HEK293 (cell line): ENCODE data around the gene TM4SF1.
"Not testable (repeated sequence)": the region's sequence is repeated elsewhere in the genome, so short reads cannot be mapped to it uniquely, and the experiment has no call there.

Source experiments
- CTCF ChIA-PET: fragments of 350-600 bp; formaldehyde crosslinking; extraction: SDS; loops from one replicate; lab custom pipeline; 2021; ENCODE audit warnings: antibody characterized with exemption; lab: Yijun Ruan, JAX
- POLR2A ChIA-PET: fragments of 300-600 bp; formaldehyde crosslinking; extraction: SDS; loops from one replicate; lab custom pipeline; 2020; ENCODE audit warnings: antibody characterized with exemption, inconsistent platforms; lab: Yijun Ruan, JAX
- H3K27ac ChIP-seq: fragments of 200-500 bp; sonication (Bioruptor generic); 2 replicates; pipeline ENCODE4 v1.5.1; 2014; ENCODE audit warnings: low read depth, low read length, control low read depth, inconsistent platforms; ENCODE audit errors: extremely low read depth
- H3K36me3 ChIP-seq, 2 experiments: fragments of 200-500 bp in 1 of 2; sonication (Bioruptor generic) in 1 of 2; 1 replicate in 1 of 2; 2 replicates in 1 of 2; pipeline ENCODE4 v1.5.1; 2014 to 2017; ENCODE audit warnings: inconsistent platforms in 2 of 2, low read length in 2 of 2; ENCODE audit not compliant: control insufficient read depth in 2 of 2, insufficient read depth in 1 of 2
- H3K4me1 ChIP-seq: fragments of 200-500 bp; sonication (Bioruptor generic); 2 replicates; pipeline ENCODE4 v1.5.1; 2014; ENCODE audit warnings: mild to moderate bottlenecking, low read length, inconsistent platforms; ENCODE audit not compliant: control insufficient read depth, insufficient read depth
- H3K4me3 ChIP-seq: 2 replicates; pipeline ENCODE4 v1.5.1; 2011; ENCODE audit warnings: low read depth, mild to moderate bottlenecking, control low read depth, low read length, moderate library complexity
- H3K9me3 ChIP-seq: fragments of 200-500 bp; sonication (Bioruptor generic); 2 replicates; pipeline ENCODE4 v1.5.1; 2014; ENCODE audit warnings: low read depth, low read length, inconsistent platforms; ENCODE audit not compliant: control insufficient read depth, insufficient read depth
- BCL11A ChIP-seq: fragments of 450-650 bp; formaldehyde crosslinking; IDR thresholded peaks from 2 replicates; pipeline ENCODE4 v1.5.1; 2016; ENCODE audit warnings: low read depth, missing biosample characterization, missing genetic modification characterization
- BCL11B ChIP-seq: fragments of 450-650 bp; formaldehyde crosslinking; IDR thresholded peaks from 2 replicates; pipeline ENCODE4 v1.5.1; 2016; ENCODE audit warnings: low read depth, missing biosample characterization, missing genetic modification characterization
- GLI2 ChIP-seq: fragments of 450-650 bp; formaldehyde crosslinking; IDR thresholded peaks from 2 replicates; pipeline ENCODE4; 2017; ENCODE audit warnings: missing biosample characterization, missing genetic modification characterization, low read depth, borderline replicate concordance
- GLI4 ChIP-seq: fragments of 450-650 bp; formaldehyde crosslinking; IDR thresholded peaks from 2 replicates; pipeline ENCODE4 v1.5.1; 2016; ENCODE audit warnings: missing biosample characterization, missing genetic modification characterization
- KLF1 ChIP-seq: fragments of 450-650 bp; formaldehyde crosslinking; IDR thresholded peaks from 2 replicates; pipeline ENCODE4 v1.5.1; 2016; ENCODE audit warnings: missing biosample characterization, missing genetic modification characterization
- RBAK ChIP-seq: fragments of 450-650 bp; formaldehyde crosslinking; IDR thresholded peaks from 2 replicates; pipeline ENCODE4 v1.5.1; 2016; ENCODE audit warnings: missing biosample characterization, missing genetic modification characterization
- ZBTB1 ChIP-seq: fragments of 450-650 bp; formaldehyde crosslinking; IDR thresholded peaks from 2 replicates; pipeline ENCODE4 v1.5.1; 2016; ENCODE audit warnings: missing biosample characterization, missing genetic modification characterization
- ZFP41 ChIP-seq: fragments of 450-650 bp; formaldehyde crosslinking; IDR thresholded peaks from 2 replicates; pipeline ENCODE4 v1.5.1; 2016; ENCODE audit warnings: missing biosample characterization, missing genetic modification characterization, borderline replicate concordance
- ZNF239 ChIP-seq: fragments of 450-650 bp; formaldehyde crosslinking; IDR thresholded peaks from 2 replicates; pipeline ENCODE4 v1.5.1; 2016; ENCODE audit warnings: missing biosample characterization, missing genetic modification characterization
- ZNF335 ChIP-seq: fragments of 450-650 bp; formaldehyde crosslinking; conservative IDR thresholded peaks from 2 replicates; pipeline ENCODE4 v1.5.1; 2016; ENCODE audit warnings: missing biosample characterization, missing genetic modification characterization
- ZNF426 ChIP-seq: fragments of 450-650 bp; formaldehyde crosslinking; IDR thresholded peaks from 2 replicates; pipeline ENCODE4 v1.5.1; 2017; ENCODE audit warnings: missing biosample characterization, missing genetic modification characterization, mild to moderate bottlenecking, inconsistent platforms, moderate library complexity
- ZNF548 ChIP-seq: fragments of 450-650 bp; formaldehyde crosslinking; IDR thresholded peaks from 2 replicates; pipeline ENCODE4 v1.5.1; 2016; ENCODE audit warnings: missing biosample characterization, missing genetic modification characterization
- ZNF660 ChIP-seq: fragments of 450-650 bp; IDR thresholded peaks from 2 replicates; pipeline ENCODE4 v1.5.1; 2018; ENCODE audit warnings: missing biosample characterization, mild to moderate bottlenecking, missing genetic modification characterization
- ZNF776 ChIP-seq: fragments of 450-650 bp; formaldehyde crosslinking; IDR thresholded peaks from 2 replicates; pipeline ENCODE4 v1.5.0; 2017; ENCODE audit warnings: missing biosample characterization, missing genetic modification characterization, borderline replicate concordance
- ZNF837 ChIP-seq: fragments of 450-650 bp; formaldehyde crosslinking; IDR thresholded peaks from 2 replicates; pipeline ENCODE4 v1.5.1; 2016; ENCODE audit warnings: missing biosample characterization, missing genetic modification characterization
- TF ChIP-seq, protein P1 (sequence below): fragments of 450-650 bp; formaldehyde crosslinking; conservative IDR thresholded peaks from 2 replicates; pipeline ENCODE4 v1.5.1; 2016; ENCODE audit warnings: low read depth, missing biosample characterization, missing genetic modification characterization
- TF ChIP-seq, protein P2 (sequence below): fragments of 450-650 bp; formaldehyde crosslinking; IDR thresholded peaks from 2 replicates; pipeline ENCODE4 v1.5.1; 2017; ENCODE audit warnings: missing biosample characterization, missing genetic modification characterization
- TF ChIP-seq, protein P3 (sequence below): fragments of 450-650 bp; formaldehyde crosslinking; IDR thresholded peaks from 2 replicates; pipeline ENCODE4 v1.5.0; 2017; ENCODE audit warnings: missing biosample characterization, missing genetic modification characterization, borderline replicate concordance
- TF ChIP-seq, protein P4 (sequence below): fragments of 450-650 bp; IDR thresholded peaks from 2 replicates; pipeline ENCODE4 v1.5.1; 2018; ENCODE audit warnings: missing biosample characterization, mild to moderate bottlenecking, missing genetic modification characterization
- TF ChIP-seq, protein P5 (sequence below): fragments of 450-650 bp; formaldehyde crosslinking; IDR thresholded peaks from 2 replicates; pipeline ENCODE4 v1.5.1; 2016; ENCODE audit warnings: missing biosample characterization, missing genetic modification characterization

TM4SF1 gene

DNA sequence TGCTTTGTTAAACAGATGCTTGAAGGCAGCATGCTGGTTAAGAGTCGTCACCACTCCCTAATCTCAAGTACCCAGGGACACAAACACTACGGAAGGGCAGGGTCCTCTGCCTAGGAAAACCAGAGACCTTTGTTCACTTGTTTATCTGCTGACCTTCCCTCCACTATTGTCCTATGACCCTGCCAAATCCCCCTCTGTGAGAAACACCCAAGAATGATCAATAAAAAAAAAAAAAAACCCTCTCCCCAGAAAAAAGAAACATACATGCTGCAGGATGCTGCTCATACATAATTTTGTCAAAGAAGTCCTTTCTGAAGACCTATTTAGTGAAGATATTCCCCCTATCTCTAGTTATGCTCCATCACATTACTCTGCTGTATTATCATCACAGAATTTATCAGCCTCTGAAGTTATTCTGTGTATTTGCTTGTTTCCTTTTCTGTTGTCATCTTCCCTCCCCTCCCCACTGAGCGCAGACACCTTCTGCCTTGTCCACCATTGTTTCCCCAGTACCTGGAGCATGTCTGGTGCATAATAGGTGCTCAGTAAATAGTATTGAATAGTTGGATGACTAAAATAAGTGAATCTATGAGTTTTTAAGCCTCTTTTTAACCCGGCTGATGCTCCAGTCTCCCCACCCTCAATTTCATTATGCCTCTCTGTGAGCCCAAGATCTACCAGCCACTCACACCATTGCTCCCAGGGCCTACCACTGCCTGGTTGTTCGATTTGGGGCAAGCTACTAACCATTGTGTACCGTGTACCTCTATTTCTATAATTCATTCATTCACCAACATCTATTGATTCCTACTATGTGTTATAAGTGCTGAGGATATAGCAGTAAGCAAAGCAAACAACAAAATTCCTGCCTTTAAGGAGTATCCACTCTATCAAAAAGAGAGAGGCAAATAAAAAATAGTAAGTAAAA lies 4.0 kb upstream of the TM4SF1 start:
- H3K4me1 ChIP-seq: no peaks in the 10 kb centered on the region
- H3K4me3 ChIP-seq: no peak overlapping the region
- ChIA-PET POLR2A (no interaction called here), CTCF (no interaction called here)
- H3K9me3 ChIP-seq: no peaks in the 10 kb centered on the region
- H3K27ac ChIP-seq: no peak overlapping the region
- TF ChIP-seq GLI4 (tag by site-specific recombination) (no peak), BCL11B (tag by site-specific recombination) (no peak), BCL11A (no peak), ZNF335 (tag by site-specific recombination) (no peak), ZNF239 (no peak), RBAK (no peak), ZFP41 (no peak), GLI2 (no peak), ZNF837 (tag by site-specific recombination) (no peak), ZNF426 (no peak), KLF1 (tag by site-specific recombination) (no peak), ZNF660 (tag by site-specific recombination) (no peak), ZNF776 (tag by site-specific recombination) (no peak), ZBTB1 (no peak), ZNF548 (tag by site-specific recombination) (no peak)
- TF ChIP-seq, protein P1, sequence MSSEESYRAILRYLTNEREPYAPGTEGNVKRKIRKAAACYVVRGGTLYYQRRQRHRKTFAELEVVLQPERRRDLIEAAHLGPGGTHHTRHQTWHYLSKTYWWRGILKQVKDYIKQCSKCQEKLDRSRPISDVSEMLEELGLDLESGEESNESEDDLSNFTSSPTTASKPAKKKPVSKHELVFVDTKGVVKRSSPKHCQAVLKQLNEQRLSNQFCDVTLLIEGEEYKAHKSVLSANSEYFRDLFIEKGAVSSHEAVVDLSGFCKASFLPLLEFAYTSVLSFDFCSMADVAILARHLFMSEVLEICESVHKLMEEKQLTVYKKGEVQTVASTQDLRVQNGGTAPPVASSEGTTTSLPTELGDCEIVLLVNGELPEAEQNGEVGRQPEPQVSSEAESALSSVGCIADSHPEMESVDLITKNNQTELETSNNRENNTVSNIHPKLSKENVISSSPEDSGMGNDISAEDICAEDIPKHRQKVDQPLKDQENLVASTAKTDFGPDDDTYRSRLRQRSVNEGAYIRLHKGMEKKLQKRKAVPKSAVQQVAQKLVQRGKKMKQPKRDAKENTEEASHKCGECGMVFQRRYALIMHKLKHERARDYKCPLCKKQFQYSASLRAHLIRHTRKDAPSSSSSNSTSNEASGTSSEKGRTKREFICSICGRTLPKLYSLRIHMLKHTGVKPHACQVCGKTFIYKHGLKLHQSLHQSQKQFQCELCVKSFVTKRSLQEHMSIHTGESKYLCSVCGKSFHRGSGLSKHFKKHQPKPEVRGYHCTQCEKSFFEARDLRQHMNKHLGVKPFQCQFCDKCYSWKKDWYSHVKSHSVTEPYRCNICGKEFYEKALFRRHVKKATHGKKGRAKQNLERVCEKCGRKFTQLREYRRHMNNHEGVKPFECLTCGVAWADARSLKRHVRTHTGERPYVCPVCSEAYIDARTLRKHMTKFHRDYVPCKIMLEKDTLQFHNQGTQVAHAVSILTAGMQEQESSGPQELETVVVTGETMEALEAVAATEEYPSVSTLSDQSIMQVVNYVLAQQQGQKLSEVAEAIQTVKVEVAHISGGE (tag by site-specific recombination): no peak
- TF ChIP-seq, protein P2, sequence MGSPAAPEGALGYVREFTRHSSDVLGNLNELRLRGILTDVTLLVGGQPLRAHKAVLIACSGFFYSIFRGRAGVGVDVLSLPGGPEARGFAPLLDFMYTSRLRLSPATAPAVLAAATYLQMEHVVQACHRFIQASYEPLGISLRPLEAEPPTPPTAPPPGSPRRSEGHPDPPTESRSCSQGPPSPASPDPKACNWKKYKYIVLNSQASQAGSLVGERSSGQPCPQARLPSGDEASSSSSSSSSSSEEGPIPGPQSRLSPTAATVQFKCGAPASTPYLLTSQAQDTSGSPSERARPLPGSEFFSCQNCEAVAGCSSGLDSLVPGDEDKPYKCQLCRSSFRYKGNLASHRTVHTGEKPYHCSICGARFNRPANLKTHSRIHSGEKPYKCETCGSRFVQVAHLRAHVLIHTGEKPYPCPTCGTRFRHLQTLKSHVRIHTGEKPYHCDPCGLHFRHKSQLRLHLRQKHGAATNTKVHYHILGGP (tag by site-specific recombination): no peak
- TF ChIP-seq, protein P3, sequence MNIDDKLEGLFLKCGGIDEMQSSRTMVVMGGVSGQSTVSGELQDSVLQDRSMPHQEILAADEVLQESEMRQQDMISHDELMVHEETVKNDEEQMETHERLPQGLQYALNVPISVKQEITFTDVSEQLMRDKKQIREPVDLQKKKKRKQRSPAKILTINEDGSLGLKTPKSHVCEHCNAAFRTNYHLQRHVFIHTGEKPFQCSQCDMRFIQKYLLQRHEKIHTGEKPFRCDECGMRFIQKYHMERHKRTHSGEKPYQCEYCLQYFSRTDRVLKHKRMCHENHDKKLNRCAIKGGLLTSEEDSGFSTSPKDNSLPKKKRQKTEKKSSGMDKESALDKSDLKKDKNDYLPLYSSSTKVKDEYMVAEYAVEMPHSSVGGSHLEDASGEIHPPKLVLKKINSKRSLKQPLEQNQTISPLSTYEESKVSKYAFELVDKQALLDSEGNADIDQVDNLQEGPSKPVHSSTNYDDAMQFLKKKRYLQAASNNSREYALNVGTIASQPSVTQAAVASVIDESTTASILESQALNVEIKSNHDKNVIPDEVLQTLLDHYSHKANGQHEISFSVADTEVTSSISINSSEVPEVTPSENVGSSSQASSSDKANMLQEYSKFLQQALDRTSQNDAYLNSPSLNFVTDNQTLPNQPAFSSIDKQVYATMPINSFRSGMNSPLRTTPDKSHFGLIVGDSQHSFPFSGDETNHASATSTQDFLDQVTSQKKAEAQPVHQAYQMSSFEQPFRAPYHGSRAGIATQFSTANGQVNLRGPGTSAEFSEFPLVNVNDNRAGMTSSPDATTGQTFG (tag by site-specific recombination): no peak
- TF ChIP-seq, protein P4, sequence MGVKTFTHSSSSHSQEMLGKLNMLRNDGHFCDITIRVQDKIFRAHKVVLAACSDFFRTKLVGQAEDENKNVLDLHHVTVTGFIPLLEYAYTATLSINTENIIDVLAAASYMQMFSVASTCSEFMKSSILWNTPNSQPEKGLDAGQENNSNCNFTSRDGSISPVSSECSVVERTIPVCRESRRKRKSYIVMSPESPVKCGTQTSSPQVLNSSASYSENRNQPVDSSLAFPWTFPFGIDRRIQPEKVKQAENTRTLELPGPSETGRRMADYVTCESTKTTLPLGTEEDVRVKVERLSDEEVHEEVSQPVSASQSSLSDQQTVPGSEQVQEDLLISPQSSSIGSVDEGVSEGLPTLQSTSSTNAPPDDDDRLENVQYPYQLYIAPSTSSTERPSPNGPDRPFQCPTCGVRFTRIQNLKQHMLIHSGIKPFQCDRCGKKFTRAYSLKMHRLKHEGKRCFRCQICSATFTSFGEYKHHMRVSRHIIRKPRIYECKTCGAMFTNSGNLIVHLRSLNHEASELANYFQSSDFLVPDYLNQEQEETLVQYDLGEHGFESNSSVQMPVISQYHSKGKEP (tag by site-specific recombination): no peak
- TF ChIP-seq, protein P5, sequence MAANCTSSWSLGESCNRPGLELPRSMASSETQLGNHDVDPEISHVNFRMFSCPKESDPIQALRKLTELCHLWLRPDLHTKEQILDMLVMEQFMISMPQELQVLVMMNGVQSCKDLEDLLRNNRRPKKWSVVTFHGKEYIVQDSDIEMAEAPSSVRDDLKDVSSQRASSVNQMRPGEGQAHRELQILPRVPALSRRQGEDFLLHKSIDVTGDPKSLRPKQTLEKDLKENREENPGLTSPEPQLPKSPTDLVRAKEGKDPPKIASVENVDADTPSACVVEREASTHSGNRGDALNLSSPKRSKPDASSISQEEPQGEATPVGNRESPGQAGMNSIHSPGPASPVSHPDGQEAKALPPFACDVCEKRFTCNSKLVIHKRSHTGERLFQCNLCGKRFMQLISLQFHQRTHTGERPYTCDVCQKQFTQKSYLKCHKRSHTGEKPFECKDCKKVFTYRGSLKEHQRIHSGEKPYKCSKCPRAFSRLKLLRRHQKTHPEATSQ (tag by site-specific recombination): no peak
- no peaks in the 10 kb centered on the region for H3K36me3 ChIP-seq

DNA sequence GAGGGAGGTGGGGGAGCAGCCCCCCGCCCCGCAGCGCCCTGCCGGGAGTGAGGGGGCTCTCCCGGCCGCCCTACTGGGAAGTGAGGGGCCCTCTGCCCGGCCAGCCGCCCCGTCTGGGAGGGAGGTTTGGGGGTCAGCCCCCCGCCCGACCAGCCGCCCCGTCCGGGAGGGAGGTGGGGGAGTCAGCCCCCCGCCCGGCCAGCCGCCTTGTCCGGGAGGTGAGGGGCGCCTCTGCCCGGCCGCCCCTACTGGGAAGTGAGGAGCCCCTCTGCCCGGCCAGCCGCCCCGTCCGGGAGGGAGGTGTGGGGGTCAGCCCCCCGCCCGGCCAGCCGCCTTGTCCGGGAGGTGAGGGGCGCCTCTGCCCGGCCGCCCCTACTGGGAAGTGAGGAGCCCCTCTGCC lies 2.8 kb upstream of the TM4SF1 start:
- POLR2A ChIA-PET, CTCF ChIA-PET, H3K4me1 ChIP-seq, H3K27ac ChIP-seq, H3K4me3 ChIP-seq, H3K9me3 ChIP-seq, H3K36me3 ChIP-seq: not testable (repeated sequence)
